ENCODE results near the gene PARVG. TPM values are rescaled to one million over a fixed set of nuclear protein-coding genes. Genes with fewer than 3 reads are reported as not detected.

The PARVG gene
- total and polyA plus RNA-seq, 2 donors (not counting 3 experiments of a cell fraction or from before 2014, with no cell fraction given), result 0.82 TPM; not detected in 1

GRCh38 chr22:44153710-44154109 is 27.0 kb upstream of the PARVG start:
- CTCF ChIA-PET, result no interaction called here
- no peak for DNase-seq (ENCODE audit: low read depth, low spot score)
- H3K36me3 ChIP-seq (ENCODE audit: control insufficient read depth in 2 of 2, extremely low read depth in 1 of 2, insufficient read depth in 2 of 2, low read length in 2 of 2), result peaks cover 6 to 15% of the 10 kb centered on the region in 2 experiments
- intact Hi-C loops (cut with micrococcal nuclease), result no loop called here
- H3K4me3 ChIP-seq (replicated peaks in 1 of 3; ENCODE audit: insufficient read depth in 1 of 3, low read depth in 1 of 3, low read length in 3 of 3), result no peak overlapping the region
- H3K27me3 ChIP-seq (ENCODE audit: control insufficient read depth in 2 of 2, insufficient read depth in 2 of 2, low read length in 2 of 2), result no peaks in the 10 kb centered on the region
- no peaks in the 10 kb centered on the region for H3K9me3 ChIP-seq (replicated peaks; ENCODE audit: control insufficient read depth, insufficient read depth, low read length)
- no peak for TF ChIP-seq MYC (IDR thresholded peaks at IDR 0.05; ENCODE audit: low read depth, low read length)
- TF ChIP-seq POLR2A (IDR thresholded peaks at IDR 0.05; ENCODE audit: low read depth, low read length), result no peak
- TF ChIP-seq, protein P1, sequence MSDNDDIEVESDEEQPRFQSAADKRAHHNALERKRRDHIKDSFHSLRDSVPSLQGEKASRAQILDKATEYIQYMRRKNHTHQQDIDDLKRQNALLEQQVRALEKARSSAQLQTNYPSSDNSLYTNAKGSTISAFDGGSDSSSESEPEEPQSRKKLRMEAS (IDR thresholded peaks at IDR 0.05; ENCODE audit: insufficient read depth, insufficient read length), result no peak
- no peak for TF ChIP-seq EZH2 (IDR thresholded peaks at IDR 0.05; ENCODE audit: borderline replicate concordance, low read depth, low read length, severe bottlenecking)
- TF ChIP-seq FOS (IDR thresholded peaks at IDR 0.05; ENCODE audit: borderline replicate concordance, insufficient read depth, low read length), result no peak
- TF ChIP-seq GATA2 (IDR thresholded peaks at IDR 0.05; ENCODE audit: insufficient read depth, insufficient read length, low read depth, low read length), result no peak
- TF ChIP-seq POLR2AphosphoS5 (IDR thresholded peaks at IDR 0.05; ENCODE audit: insufficient read depth, low read depth, low read length), result no peak
- TF ChIP-seq, protein P2, sequence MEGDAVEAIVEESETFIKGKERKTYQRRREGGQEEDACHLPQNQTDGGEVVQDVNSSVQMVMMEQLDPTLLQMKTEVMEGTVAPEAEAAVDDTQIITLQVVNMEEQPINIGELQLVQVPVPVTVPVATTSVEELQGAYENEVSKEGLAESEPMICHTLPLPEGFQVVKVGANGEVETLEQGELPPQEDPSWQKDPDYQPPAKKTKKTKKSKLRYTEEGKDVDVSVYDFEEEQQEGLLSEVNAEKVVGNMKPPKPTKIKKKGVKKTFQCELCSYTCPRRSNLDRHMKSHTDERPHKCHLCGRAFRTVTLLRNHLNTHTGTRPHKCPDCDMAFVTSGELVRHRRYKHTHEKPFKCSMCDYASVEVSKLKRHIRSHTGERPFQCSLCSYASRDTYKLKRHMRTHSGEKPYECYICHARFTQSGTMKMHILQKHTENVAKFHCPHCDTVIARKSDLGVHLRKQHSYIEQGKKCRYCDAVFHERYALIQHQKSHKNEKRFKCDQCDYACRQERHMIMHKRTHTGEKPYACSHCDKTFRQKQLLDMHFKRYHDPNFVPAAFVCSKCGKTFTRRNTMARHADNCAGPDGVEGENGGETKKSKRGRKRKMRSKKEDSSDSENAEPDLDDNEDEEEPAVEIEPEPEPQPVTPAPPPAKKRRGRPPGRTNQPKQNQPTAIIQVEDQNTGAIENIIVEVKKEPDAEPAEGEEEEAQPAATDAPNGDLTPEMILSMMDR (IDR thresholded peaks at IDR 0.05; ENCODE audit: extremely low read depth in 1 of 2, insufficient read depth in 1 of 2, low read depth in 1 of 2, low read length in 2 of 2), result no peak
- TF ChIP-seq JUN (IDR thresholded peaks at IDR 0.05; ENCODE audit: borderline replicate concordance, insufficient read depth, insufficient read length, low read depth), result no peak
- H3K4me2 ChIP-seq (ENCODE audit: insufficient read depth, low read length), result no peak overlapping the region
- dilution Hi-C loops (cut with MboI; ENCODE audit: extremely low pct_ligation_motif_present, low sequenced_read_pairs), result no loop called here
- no peaks in the 10 kb centered on the region for H3K79me2 ChIP-seq (ENCODE audit: control insufficient read depth, insufficient read depth, low read length)
- POLR2A ChIA-PET, result no interaction called here
- no peak for FAIRE-seq
- H3K27ac ChIP-seq (ENCODE audit: insufficient read depth, low read depth, low read length), result no peak overlapping the region
- no peaks in the 10 kb centered on the region for H4K20me1 ChIP-seq (replicated peaks; ENCODE audit: control insufficient read depth, extremely low read depth, insufficient read depth, low read length)
- H3K9ac ChIP-seq (replicated peaks; ENCODE audit: extremely low read depth, insufficient read depth, low read length), result no peak overlapping the region
- BruUV-seq (replicated peaks), result no TSS peak
- no peak overlapping the region for H2AFZ ChIP-seq (ENCODE audit: low read depth, low read length)
- no peaks in the 10 kb centered on the region for H3K9me1 ChIP-seq (replicated peaks; ENCODE audit: control insufficient read depth, extremely low read depth, insufficient read depth, low read length)
- H3K4me1 ChIP-seq (ENCODE audit: control insufficient read depth, extremely low read depth, insufficient read depth, low read length), result no peaks in the 10 kb centered on the region

Data from endothelial cell of umbilical vein (primary cell).